Loucy (cell line): ENCODE data around the gene ASB13.

ENCODE experiments used
- H2AFZ ChIP-seq: fragments of 200-600 bp; sonication (generic); 2 replicates; pipeline ENCODE4 v1.6.0; 2016; ENCODE audit warnings: antibody characterized with exemption, mild to moderate bottlenecking, low read length, moderate library complexity
- H3F3A ChIP-seq: fragments of 200-600 bp; 2 replicates; pipeline ENCODE4 v1.6.0; 2016; ENCODE audit warnings: antibody characterized with exemption, low read depth, mild to moderate bottlenecking
- H3K27me3 ChIP-seq: fragments of 200-600 bp; sonication (generic); 2 replicates; pipeline ENCODE4 v1.6.1; 2014; ENCODE audit warnings: low read length, mild to moderate bottlenecking; ENCODE audit not compliant: insufficient read depth, poor library complexity, severe bottlenecking
- H3K36me3 ChIP-seq: fragments of 200-600 bp; sonication (generic); 2 replicates; pipeline ENCODE4 v1.6.1; 2016; ENCODE audit warnings: low read length; ENCODE audit not compliant: insufficient read depth
- H3K4me1 ChIP-seq: fragments of 200-600 bp; sonication (generic); 2 replicates; pipeline ENCODE4 v1.5.1; 2014; ENCODE audit warnings: low read length, mild to moderate bottlenecking; ENCODE audit not compliant: insufficient read depth, poor library complexity, severe bottlenecking
- H3K4me2 ChIP-seq: fragments of 200-600 bp; sonication (generic); 2 replicates; pipeline ENCODE4 v1.6.0; 2014; ENCODE audit warnings: antibody characterized with exemption, low read length, low read depth, mild to moderate bottlenecking; ENCODE audit not compliant: poor library complexity, severe bottlenecking
- H3K4me3 ChIP-seq: fragments of 200-600 bp; sonication (generic); 2 replicates; pipeline ENCODE4 v1.5.1; 2014; ENCODE audit warnings: low read length, mild to moderate bottlenecking, mixed read lengths; ENCODE audit not compliant: poor library complexity, severe bottlenecking
- H3K79me2 ChIP-seq: fragments of 200-600 bp; sonication (generic); 2 replicates; pipeline ENCODE4 v1.6.1; 2014; ENCODE audit warnings: low read length; ENCODE audit not compliant: insufficient read depth
- H3K9ac ChIP-seq: fragments of 200-600 bp; sonication (generic); 2 replicates; pipeline ENCODE4 v1.6.0; 2014; ENCODE audit warnings: mild to moderate bottlenecking, low read depth, low read length, moderate library complexity; ENCODE audit not compliant: poor library complexity, severe bottlenecking
- H3K9me2 ChIP-seq: fragments of 200-600 bp; sonication (generic); replicated peaks from 2 replicates; pipeline ENCODE4 v1.6.1; 2016; ENCODE audit warnings: low read depth, low read length, mixed read lengths
- H3K9me3 ChIP-seq: fragments of 200-600 bp; sonication (generic); 2 replicates; pipeline ENCODE4 v1.6.1; 2014; ENCODE audit warnings: mild to moderate bottlenecking, antibody characterized with exemption, low read length, low read depth; ENCODE audit not compliant: insufficient read depth
- H4K20me1 ChIP-seq: fragments of 200-600 bp; sonication (generic); 2 replicates; pipeline ENCODE4 v1.6.0; 2014; ENCODE audit warnings: antibody characterized with exemption, low read length, mild to moderate bottlenecking; ENCODE audit not compliant: insufficient read depth, poor library complexity, severe bottlenecking
- EZH2phosphoT487 ChIP-seq: fragments of 200-600 bp; IDR thresholded peaks from 2 replicates; pipeline ENCODE4 v1.6.1; 2018; ENCODE audit warnings: antibody characterized with exemption, mild to moderate bottlenecking, moderate library complexity, borderline replicate concordance
- TF ChIP-seq, protein P1 (sequence below): fragments of 200-600 bp; sonication (generic); conservative IDR thresholded peaks from 2 replicates; pipeline ENCODE4 v1.5.1; 2014; ENCODE audit warnings: mild to moderate bottlenecking, antibody characterized with exemption, low read length

ASB13 gene

DNA sequence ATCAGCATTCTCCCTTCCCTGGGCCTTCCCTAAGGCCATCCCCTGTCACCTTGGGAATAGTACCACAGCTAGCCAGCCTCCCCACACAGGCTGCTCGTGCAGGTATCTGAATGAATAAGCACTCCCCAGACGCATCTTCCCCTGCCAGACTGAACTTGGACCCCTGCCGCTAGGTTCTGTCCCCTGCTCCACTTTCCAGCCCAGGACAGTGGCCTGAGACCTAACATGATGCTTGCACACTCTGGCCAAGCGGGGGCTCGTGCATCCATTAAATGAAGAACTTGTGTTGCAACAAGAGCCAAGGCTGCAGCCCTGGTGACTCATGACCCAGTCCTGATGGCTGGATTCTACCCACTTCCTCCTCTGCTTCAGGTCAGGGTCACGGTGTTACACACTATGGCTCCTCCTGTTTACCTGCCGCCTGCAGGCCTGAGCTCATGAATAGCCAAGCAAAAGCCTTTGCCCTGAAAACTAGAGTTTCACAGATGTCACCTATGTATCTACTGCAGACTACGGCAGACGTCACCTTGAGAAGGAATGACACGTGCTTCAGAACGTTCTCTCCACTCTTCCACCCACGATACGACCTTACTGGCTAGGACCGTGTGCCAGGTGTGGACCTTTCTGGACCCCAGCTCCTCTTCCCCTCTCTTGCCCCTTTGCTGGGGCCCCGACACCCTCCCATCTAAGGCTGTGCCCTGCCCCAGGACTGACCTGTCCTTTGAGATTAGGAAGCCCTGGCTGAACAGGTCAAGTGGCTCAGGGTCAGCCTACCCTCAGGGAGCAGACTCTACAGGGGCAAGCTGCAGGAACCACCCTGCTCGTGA lies 6.5 kb downstream of the ASB13 start:
- peaks cover 4% of the 10 kb centered on the region; the same call in 1 of the 2 replicates for H3F3A ChIP-seq
- no peaks in the 10 kb centered on the region for H4K20me1 ChIP-seq
- no peak overlapping the region for H3K4me3 ChIP-seq
- no peaks in the 10 kb centered on the region for H3K36me3 ChIP-seq
- TF ChIP-seq, protein P1, sequence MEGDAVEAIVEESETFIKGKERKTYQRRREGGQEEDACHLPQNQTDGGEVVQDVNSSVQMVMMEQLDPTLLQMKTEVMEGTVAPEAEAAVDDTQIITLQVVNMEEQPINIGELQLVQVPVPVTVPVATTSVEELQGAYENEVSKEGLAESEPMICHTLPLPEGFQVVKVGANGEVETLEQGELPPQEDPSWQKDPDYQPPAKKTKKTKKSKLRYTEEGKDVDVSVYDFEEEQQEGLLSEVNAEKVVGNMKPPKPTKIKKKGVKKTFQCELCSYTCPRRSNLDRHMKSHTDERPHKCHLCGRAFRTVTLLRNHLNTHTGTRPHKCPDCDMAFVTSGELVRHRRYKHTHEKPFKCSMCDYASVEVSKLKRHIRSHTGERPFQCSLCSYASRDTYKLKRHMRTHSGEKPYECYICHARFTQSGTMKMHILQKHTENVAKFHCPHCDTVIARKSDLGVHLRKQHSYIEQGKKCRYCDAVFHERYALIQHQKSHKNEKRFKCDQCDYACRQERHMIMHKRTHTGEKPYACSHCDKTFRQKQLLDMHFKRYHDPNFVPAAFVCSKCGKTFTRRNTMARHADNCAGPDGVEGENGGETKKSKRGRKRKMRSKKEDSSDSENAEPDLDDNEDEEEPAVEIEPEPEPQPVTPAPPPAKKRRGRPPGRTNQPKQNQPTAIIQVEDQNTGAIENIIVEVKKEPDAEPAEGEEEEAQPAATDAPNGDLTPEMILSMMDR: no peak
- no peak for TF ChIP-seq EZH2phosphoT487
- no peaks in the 10 kb centered on the region for H3K9me3 ChIP-seq
- H3K79me2 ChIP-seq: peaks cover 15% of the 10 kb centered on the region; the same call in 1 of the 2 replicates
- H3K9me2 ChIP-seq: no peaks in the 10 kb centered on the region
- no peak overlapping the region for H3K4me2 ChIP-seq
- no peaks in the 10 kb centered on the region for H3K27me3 ChIP-seq
- peaks cover 35% of the 10 kb centered on the region for H3K4me1 ChIP-seq
- no peak overlapping the region for H3K9ac ChIP-seq
- no peak overlapping the region for H2AFZ ChIP-seq

DNA sequence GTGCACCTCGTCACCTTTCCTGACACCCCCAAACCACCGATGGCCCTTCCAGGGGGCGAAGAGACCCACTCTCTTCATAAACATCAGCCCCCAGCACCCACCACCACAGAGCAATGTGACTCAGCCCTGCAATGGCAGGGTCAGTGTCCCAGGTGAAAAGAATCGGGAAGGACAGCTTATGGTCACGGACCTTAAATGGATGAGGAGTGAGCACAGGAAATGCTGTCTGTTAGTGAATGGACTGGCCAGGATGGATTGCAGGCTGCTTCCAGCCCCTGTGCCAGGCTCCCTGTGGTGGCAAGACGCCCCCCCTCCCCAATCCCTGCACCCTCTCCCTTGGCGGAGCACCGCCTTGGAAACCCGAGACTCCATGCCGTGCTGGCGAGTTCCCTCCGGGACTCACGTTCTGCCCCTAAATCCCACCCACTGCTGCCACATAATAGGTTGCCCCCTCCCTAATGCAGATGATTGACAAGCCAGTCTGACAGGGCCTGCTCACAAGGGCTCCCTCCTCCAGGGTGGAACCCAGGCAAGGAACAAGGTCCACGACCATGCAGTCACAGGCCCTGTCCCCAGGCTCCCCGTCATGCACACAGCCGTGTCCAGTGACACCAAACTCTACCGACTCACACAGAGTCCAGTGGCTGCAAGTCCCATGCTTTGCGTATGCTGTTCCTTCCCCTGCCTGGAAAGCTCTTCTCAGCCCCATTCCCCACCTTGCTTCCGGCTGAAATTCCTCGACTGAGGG lies 7.3 kb downstream of the ASB13 start:
- H3F3A ChIP-seq: peaks cover 4% of the 10 kb centered on the region; the same call in 1 of the 2 replicates

DNA sequence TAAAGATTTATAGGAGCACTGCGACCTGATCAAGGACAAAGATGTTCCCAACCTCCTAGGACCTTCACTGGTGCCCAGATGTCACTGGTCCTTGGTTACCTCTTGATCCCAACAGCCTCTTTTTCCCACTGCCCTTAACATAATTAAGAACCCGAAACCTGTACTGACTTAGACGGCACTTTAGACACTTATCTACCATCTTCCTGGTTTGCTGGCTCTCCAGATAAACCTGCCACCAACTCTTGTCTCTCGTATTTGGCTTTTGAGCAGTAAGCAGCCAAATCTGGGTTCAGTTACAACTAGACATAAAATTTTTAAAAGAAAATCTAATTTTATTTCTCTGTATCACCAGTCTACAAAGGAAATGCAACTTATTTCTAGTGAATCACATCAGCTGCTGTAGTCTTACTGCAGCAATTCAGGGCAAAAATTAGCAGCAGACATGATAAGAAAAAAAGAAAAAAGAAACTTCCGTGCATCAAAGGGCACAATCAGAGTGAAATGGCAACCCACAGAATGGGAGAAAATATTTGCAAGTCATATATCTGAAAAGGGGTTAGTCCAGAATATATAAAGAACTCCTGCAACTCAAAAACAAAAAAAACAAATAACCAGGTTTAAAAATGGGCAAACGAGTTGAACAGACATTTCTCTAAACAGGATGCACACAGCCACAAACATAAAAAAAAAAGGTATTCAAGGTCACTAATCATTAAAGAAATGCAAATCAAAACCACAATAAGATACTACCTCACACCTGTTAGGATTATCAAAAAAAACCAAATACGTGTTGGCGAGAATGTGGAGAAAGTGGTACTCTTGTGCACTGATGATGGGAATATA lies 9.4 kb downstream of the ASB13 start:
- Histone ChIP-seq H3K9me3 (no peaks in the 10 kb centered on the region), H3K79me2 (peaks cover 9% of the 10 kb centered on the region; the same call in 1 of the 2 replicates), H2AFZ (no peak overlapping the region), H4K20me1 (no peaks in the 10 kb centered on the region), H3K36me3 (no peaks in the 10 kb centered on the region), H3K9ac (no peak overlapping the region), H3K27me3 (no peaks in the 10 kb centered on the region), H3K4me2 (no peak overlapping the region), H3K4me1 (peaks cover 28% of the 10 kb centered on the region), H3F3A (peaks cover 4% of the 10 kb centered on the region; the same call in 1 of the 2 replicates), H3K9me2 (no peaks in the 10 kb centered on the region), H3K4me3 (no peak overlapping the region)
- TF ChIP-seq EZH2phosphoT487: no peak
- TF ChIP-seq, protein P1: no peak

More for the DNA sequence above, 7.3 kb downstream of the ASB13 start:
- no peak overlapping the region for H2AFZ ChIP-seq
- H4K20me1 ChIP-seq: no peaks in the 10 kb centered on the region
- no peak overlapping the region for H3K4me3 ChIP-seq
- peaks cover 13% of the 10 kb centered on the region; the same call in 1 of the 2 replicates for H3K79me2 ChIP-seq
- peaks cover 41% of the 10 kb centered on the region for H3K4me1 ChIP-seq
- H3K9me2 ChIP-seq: no peaks in the 10 kb centered on the region
- H3K4me2 ChIP-seq: no peak overlapping the region
- TF ChIP-seq, protein P1: no peak
- no peak for TF ChIP-seq EZH2phosphoT487
- no peaks in the 10 kb centered on the region for H3K9me3 ChIP-seq
- H3K27me3 ChIP-seq: no peaks in the 10 kb centered on the region
- H3K9ac ChIP-seq: no peak overlapping the region
- no peaks in the 10 kb centered on the region for H3K36me3 ChIP-seq
